T-helper 2 cell treated with Interferon-gamma antibody and Interleukin-4, amounts not matched to agents 100 ng/mL and 5 ng/mL, for 36 hours (primary cell): ENCODE measurements around the gene ARMC10. TPM values are rescaled to one million over a fixed set of nuclear protein-coding genes. Genes with fewer than 3 reads are reported as not detected.
"Not testable (repeated sequence)": the region's sequence is repeated elsewhere in the genome, so short reads cannot be mapped to it uniquely, and the experiment has no call there.

ENCODE experiments used
- intact Hi-C: fragments of 100-400 bp; cut with micrococcal nuclease; formaldehyde crosslinking; loops from one replicate; pipeline ENCODE4 v1.15.1; 2023
- total RNA-seq: library from RNA; stranded (reverse); gene quantifications from 2 replicates; pipeline ENCODE4 v1.2.3, GENCODE V29; 2022

Gene ARMC10
- total RNA-seq: 33.8 and 37.9 TPM in 2 replicates

- intact Hi-C loops: loop anchor here (1.0 to 10.0 kb wide), 4 partner anchors 75 to 327 kb away; partner anchors contain the start of genes DNAJC2, FAM185A, NAPEPLD and PMPCB
Observed at GRCh38 chr7:103074519-103075336, at the start of gene ARMC10, which contains the start of gene FBXL13. Gene ARMC10, plus strand, starts transcription at chr7:103075140. Its CDS starts 133 bp downstream, at chr7:103075273. Gene FBXL13, minus strand, starts transcription at chr7:103074796.

- intact Hi-C loops: no loop called here
Observed at GRCh38 chr7:103025341-103025740, 49.6 kb upstream of the ARMC10 start.

GRCh38 chr7:103031024-103031423, 43.9 kb upstream of the ARMC10 start:
- intact Hi-C loops: no loop called here

- intact Hi-C loops: no loop called here
Observed at GRCh38 chr7:103031781-103032180, 43.2 kb upstream of the ARMC10 start.

DNA sequence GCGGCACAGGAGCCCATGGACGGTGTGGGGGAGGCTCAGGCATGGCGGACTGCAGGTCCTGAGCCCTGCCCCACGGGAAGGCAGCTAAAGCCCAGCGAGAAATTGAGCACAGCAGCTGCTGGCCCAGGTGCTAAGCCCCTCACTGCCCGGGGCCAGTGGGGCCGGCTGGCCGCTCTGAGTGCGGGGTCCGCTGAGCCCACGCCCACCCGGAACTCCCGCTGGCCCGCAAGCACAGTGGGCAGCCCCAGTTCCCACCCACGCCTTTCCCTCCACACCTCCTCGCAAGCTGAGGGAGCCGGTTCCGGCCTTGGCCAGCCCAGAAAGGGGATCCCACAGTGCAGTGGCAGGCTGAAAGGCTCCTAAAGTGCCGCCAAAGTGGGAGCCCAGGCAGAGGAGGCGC, 40.6 kb upstream of the ARMC10 start:
- intact Hi-C loops: not testable (repeated sequence)

DNA sequence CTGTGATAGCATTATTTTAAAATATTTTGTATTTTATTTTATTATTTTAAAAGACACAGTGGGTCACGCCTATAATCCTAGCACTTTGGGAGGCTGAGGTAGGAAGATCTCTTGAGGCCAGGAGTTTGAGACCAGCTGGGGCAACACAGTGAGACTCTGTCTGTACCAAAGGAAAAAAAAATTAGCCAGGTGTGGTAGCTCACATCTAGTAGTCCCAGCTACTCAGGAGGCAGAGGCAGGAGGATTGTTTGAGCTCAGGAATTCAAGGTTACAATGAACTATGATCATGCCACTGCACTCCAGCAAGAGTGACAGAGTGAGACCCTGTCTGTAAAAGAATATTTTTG, 37.5 kb upstream of the ARMC10 start:
- intact Hi-C loops: no loop called here

DNA sequence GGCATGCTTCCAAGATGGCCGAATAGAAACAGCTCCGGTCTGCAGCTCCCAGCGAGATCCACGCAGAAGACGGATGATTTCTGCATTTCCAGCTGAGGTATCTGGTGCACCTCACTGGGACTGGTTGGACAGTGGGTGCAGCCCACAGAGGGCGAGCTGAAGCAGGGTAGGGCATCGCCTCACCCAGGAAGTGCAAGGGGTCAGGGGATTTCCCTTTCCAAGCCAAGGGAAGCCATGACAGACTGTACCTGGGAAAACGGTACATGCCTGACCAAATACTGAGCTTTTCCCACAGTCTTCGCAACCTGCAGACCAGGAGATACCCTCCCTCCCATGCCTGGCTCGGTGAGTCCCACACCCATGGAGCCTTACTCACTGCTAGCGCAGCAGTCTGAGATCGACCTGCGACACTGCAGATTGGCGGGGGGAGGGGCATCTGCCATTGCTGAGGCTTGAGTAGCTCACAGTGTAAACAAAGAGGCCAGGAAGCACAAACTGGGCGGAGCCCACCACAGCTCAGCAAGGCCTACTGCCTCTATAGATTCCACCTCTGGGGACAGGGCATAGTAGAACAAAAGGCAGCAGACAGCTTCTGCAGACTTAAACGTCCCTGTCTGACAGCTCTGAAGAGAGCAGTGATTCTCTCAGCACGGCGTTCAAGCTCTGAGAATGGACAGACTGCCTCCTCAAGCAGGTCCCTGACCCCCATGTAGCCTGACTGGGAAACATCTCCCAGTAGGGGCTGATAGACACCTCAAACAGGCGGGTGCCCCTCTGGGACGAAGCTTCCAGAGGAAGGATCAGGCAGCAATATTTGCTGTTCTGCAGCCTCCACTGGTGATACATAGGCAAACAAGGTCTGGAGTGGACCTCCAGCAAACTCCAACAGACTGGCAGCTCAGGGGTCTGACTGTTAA, 36.9 kb upstream of the ARMC10 start:
- intact Hi-C loops: not testable (repeated sequence)

DNA sequence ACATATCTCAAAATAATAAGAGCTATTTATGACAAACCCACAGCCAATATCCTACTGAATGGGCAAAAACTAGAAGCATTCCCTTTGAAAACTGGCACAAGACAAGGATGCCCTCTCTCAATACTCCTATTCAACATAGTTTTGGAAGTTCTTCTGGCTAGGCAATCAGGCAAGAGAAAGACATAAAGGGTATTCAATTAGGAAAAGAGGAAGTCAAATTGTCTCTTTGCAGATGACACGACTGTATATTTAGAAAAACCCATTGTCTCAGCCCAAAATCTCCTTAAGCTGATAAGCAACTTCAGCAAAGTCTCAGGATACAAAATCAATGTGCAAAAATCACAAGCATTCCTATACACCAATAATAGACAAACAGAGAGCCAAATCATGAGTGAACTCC, 33.1 kb upstream of the ARMC10 start:
- intact Hi-C loops: not testable (repeated sequence)

DNA sequence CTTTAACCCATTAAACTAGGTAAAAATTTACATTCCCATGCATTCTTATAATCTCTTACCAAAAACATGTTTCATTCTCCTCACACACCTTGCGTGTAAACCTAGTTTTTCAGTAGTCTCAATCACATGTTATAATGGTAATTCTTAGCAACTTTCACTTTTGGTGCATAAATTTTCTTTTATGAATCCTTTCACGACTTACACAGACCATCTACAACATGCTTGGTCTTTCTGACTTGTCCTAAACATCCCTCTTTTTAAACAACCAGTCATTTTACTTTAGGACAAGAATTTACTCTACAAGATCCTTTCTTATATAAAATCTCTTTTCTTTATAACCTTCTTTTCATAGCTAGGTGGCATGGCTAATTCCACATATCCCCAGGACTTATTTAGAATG, 26.1 kb upstream of the ARMC10 start:
- intact Hi-C loops: no loop called here

GRCh38 chr7:103051519-103051918, 23.4 kb upstream of the ARMC10 start:
- intact Hi-C loops: no loop called here

- intact Hi-C loops: not testable (repeated sequence)
Observed at GRCh38 chr7:103056006-103056405, 18.9 kb upstream of the ARMC10 start.

DNA sequence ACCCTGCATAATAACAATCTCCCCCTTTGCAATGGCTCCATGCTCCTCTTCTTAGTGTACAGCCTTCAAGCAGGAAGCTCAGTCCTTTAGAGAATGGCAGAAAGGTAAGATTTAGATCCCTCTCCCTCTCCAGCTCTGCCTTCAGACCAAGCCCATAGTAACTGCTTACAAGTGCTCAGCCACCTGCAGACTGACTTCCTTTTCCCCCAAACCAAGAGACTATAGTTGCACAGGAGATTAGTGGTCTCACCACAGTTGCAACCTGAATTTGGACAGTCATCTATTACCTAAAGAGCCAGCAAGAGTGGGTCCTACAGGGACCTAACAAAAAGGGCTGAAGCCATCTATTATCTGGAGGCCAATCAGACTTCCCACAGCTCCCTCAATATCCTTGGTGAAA, 16.8 kb upstream of the ARMC10 start:
- intact Hi-C loops: no loop called here

DNA sequence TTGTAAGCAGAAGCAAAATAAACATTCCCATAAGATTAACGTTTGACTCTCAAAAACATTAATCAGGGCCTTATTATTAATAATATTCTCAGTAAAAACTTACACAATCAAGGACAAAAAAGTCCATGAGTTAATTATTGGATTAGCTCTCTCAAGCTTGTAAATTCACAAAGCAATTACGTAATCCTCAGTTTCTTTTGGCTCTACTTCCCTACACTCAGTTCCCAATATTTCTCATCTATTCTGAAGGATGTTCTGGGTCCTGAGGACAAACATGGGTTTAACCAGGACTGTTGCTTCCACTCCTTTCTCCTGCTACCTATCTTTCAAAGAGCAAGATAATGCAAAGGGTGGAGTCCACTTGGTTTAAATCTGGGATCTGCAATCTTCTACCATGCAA, 15.5 kb upstream of the ARMC10 start:
- intact Hi-C loops: no loop called here

GRCh38 chr7:103063895-103064294, 11.0 kb upstream of the ARMC10 start:
- intact Hi-C loops: loop anchor here (5.0 kb wide), 1 partner anchor 307 kb away; no protein-coding TSS in a partner anchor

DNA sequence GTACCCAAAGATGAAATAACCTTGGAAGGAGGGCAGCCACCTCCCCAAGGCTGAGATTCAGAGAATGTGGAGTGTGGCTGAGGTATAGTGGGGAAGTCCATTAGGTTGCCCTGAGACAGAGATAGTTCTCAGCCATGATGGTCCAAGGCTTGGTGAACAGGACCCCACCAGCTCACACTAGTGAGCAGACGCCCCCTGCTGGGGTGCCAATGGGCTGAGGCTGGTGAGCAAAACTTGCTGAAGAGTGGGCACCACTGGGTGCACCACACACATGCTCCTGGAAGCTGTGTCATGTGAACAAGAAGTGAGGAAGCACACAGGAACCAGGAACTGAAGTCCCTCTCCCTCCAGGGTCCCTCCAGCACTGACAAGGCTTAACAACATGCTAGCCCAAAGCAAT, 9.3 kb upstream of the ARMC10 start:
- intact Hi-C loops: no loop called here

GRCh38 chr7:103068414-103069403, 6.2 kb upstream of the ARMC10 start:
- intact Hi-C loops: no loop called here

DNA sequence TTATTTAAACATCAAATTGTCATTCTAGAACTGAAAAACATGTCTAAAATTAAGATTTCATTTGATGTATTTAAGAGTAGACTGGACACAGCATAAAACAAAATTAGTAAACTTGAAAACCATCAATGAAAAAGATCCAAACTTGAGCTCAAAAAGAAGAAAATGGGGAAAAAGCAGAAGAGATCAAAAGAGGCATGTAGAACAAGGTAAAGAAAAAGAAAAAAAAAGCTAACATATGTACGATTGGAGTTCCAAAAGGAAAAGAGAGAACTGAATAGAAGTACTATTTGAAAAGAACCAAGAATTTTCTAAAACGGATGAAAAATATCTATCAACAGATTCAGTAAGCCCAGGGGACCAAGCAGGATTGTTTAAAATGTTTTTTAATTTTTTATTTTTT, 3.9 kb upstream of the ARMC10 start:
- intact Hi-C loops: loop anchor here (10.0 kb wide), 1 partner anchor 224 kb away; the partner anchor contains the start of gene PMPCB

- intact Hi-C loops: loop anchor here (10.0 kb wide), 1 partner anchor 221 kb away; the partner anchor contains the start of gene PMPCB
Observed at GRCh38 chr7:103073989-103074518, 886 bp upstream of the ARMC10 start.

GRCh38 chr7:103075337-103075918, 488 bp downstream of the ARMC10 start:
- intact Hi-C loops: loop anchor here (1.0 to 10.0 kb wide), 4 partner anchors 74 to 328 kb away; partner anchors contain the start of genes DNAJC2, FAM185A, NAPEPLD and PMPCB

DNA sequence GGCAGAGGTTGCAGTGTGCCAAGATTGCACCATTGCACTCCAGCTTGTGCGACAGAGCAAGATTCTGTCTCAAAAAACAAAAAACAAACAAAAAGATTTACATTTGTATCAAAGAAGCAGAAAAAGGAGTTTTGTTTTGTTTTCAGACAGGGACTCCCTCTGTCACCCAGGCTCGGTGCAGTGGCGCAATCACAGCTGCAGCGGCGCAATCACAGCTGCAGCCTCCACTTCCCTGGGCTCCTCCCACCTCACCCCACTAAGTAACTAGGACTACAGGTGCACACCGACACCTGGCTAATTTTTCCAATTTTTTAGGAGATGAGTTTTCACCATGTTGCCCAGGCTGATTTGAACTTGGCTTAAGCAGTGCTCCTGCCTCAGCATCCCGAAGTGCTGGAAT, 1.8 kb downstream of the ARMC10 start:
- intact Hi-C loops: loop anchor here (5.0 to 10.0 kb wide), 2 partner anchors 218 to 329 kb away; partner anchors contain the start of genes FAM185A and PMPCB
